ENCODE measurements around the gene ITGB3.

GRCh38 chr17:47231334-47231733 lies 22.3 kb upstream of the ITGB3 start:
- TF ChIP-seq, protein P1, sequence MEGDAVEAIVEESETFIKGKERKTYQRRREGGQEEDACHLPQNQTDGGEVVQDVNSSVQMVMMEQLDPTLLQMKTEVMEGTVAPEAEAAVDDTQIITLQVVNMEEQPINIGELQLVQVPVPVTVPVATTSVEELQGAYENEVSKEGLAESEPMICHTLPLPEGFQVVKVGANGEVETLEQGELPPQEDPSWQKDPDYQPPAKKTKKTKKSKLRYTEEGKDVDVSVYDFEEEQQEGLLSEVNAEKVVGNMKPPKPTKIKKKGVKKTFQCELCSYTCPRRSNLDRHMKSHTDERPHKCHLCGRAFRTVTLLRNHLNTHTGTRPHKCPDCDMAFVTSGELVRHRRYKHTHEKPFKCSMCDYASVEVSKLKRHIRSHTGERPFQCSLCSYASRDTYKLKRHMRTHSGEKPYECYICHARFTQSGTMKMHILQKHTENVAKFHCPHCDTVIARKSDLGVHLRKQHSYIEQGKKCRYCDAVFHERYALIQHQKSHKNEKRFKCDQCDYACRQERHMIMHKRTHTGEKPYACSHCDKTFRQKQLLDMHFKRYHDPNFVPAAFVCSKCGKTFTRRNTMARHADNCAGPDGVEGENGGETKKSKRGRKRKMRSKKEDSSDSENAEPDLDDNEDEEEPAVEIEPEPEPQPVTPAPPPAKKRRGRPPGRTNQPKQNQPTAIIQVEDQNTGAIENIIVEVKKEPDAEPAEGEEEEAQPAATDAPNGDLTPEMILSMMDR (IDR thresholded peaks at IDR 0.05; ENCODE audit: low read depth, low read length) = no peak
- no peak for TF ChIP-seq EZH2phosphoT487 (IDR thresholded peaks at IDR 0.05; ENCODE audit: low read depth)
